Activated T-cell treated with anti-CD3 and anti-CD28 coated beads, Interleukin-2, amount 50 U/mL, for 4 hours (primary cell): ENCODE measurements around the gene ARHGAP45. TPM values are rescaled to one million over a fixed set of nuclear protein-coding genes. Genes with fewer than 3 reads are reported as not detected.

Experiments used
- ATAC-seq, 2 donors: fragments of 200-7000 bp; cut with Tn5 transposase; one replicate each; pipeline ENCODE4 v1.10.0; 2021
- DNase-seq: peaks from one replicate; pipeline ENCODE4 v3.0.0-alpha.2; 2020
- H3K27me3 Mint-ChIP-seq: one replicate; pipeline ENCODE4 v1.8.0; 2021; ENCODE audit warnings: low read depth, mixed read lengths
- H3K36me3 Mint-ChIP-seq: one replicate; pipeline ENCODE4 v1.8.0; 2022; ENCODE audit warnings: mixed read lengths; ENCODE audit not compliant: insufficient read depth
- H3K4me1 Mint-ChIP-seq: one replicate; pipeline ENCODE4 v1.8.0; 2021; ENCODE audit warnings: low read depth, mixed read lengths
- H3K4me3 Mint-ChIP-seq: one replicate; pipeline ENCODE4 v1.8.0; 2021; ENCODE audit warnings: mild to moderate bottlenecking, moderate library complexity, mixed read lengths
- H3K9me3 Mint-ChIP-seq: one replicate; pipeline ENCODE4 v1.8.0; 2021; ENCODE audit warnings: mixed read lengths
- total RNA-seq, 3 donors: library from RNA; stranded (reverse); gene quantifications; one replicate each; pipeline ENCODE4 v1.2.1, GENCODE V29; 2021

ARHGAP45 gene
- total RNA-seq, 3 donors from 2014 or later: 128 to 133 (median 133) TPM

- peak; percentile 72 to 74 for ATAC-seq
- DNase-seq: peak; percentile 41
- Mint-ChIP-seq H3K4me1 (peaks cover 14% of the 10 kb centered on the region), H3K36me3 (peaks cover 3% of the 10 kb centered on the region), H3K27me3 (no peaks in the 10 kb centered on the region), H3K9me3 (no peaks in the 10 kb centered on the region), H3K4me3 (no peak overlapping the region)
Observed at GRCh38 chr19:1045247-1045603, 21.7 kb upstream of the ARHGAP45 start.

- no peaks in the 10 kb centered on the region for H3K9me3 Mint-ChIP-seq
- H3K4me3 Mint-ChIP-seq: no peak overlapping the region
- no peak for ATAC-seq
- peaks cover 5% of the 10 kb centered on the region for H3K4me1 Mint-ChIP-seq
- DNase-seq: no peak
- peaks cover 3% of the 10 kb centered on the region for H3K36me3 Mint-ChIP-seq
- H3K27me3 Mint-ChIP-seq: no peaks in the 10 kb centered on the region
Observed at GRCh38 chr19:1046117-1046626, 20.8 kb upstream of the ARHGAP45 start.

- H3K9me3 Mint-ChIP-seq: no peaks in the 10 kb centered on the region
- no peak overlapping the region for H3K4me3 Mint-ChIP-seq
- ATAC-seq (no peak), DNase-seq (no peak)
- H3K4me1 Mint-ChIP-seq: no peaks in the 10 kb centered on the region
- H3K27me3 Mint-ChIP-seq: no peaks in the 10 kb centered on the region
- peaks cover 4% of the 10 kb centered on the region for H3K36me3 Mint-ChIP-seq
Observed at GRCh38 chr19:1046836-1047695, 19.9 kb upstream of the ARHGAP45 start.

- Mint-ChIP-seq H3K36me3 (peaks cover 4% of the 10 kb centered on the region), H3K4me3 (no peak overlapping the region), H3K27me3 (no peaks in the 10 kb centered on the region), H3K9me3 (no peaks in the 10 kb centered on the region), H3K4me1 (peaks cover 2% of the 10 kb centered on the region)
- DNase-seq (no peak), ATAC-seq (no peak)
Observed at GRCh38 chr19:1047696-1048147, 19.2 kb upstream of the ARHGAP45 start.

GRCh38 chr19:1049106-1049505 lies 17.9 kb upstream of the ARHGAP45 start:
- Mint-ChIP-seq H3K36me3 (peaks cover 4% of the 10 kb centered on the region), H3K4me1 (peaks cover 2% of the 10 kb centered on the region), H3K9me3 (no peaks in the 10 kb centered on the region), H3K27me3 (no peaks in the 10 kb centered on the region), H3K4me3 (no peak overlapping the region)
- ATAC-seq: no peak
- no peak for DNase-seq

- H3K9me3 Mint-ChIP-seq: no peaks in the 10 kb centered on the region
- peaks cover 2% of the 10 kb centered on the region for H3K4me1 Mint-ChIP-seq
- ATAC-seq: no peak
- H3K36me3 Mint-ChIP-seq: peaks cover 4% of the 10 kb centered on the region
- no peak for DNase-seq
- H3K4me3 Mint-ChIP-seq: no peak overlapping the region
- H3K27me3 Mint-ChIP-seq: no peaks in the 10 kb centered on the region
Observed at GRCh38 chr19:1049800-1050199, 17.2 kb upstream of the ARHGAP45 start.

GRCh38 chr19:1050989-1051788 lies 15.8 kb upstream of the ARHGAP45 start:
- peaks cover 2% of the 10 kb centered on the region for H3K4me1 Mint-ChIP-seq
- ATAC-seq (no peak), DNase-seq (no peak)
- no peaks in the 10 kb centered on the region for H3K9me3 Mint-ChIP-seq
- H3K36me3 Mint-ChIP-seq: peaks cover 2% of the 10 kb centered on the region
- no peak overlapping the region for H3K4me3 Mint-ChIP-seq
- no peaks in the 10 kb centered on the region for H3K27me3 Mint-ChIP-seq

- Mint-ChIP-seq H3K9me3 (no peaks in the 10 kb centered on the region), H3K36me3 (peaks cover 8% of the 10 kb centered on the region), H3K4me3 (no peak overlapping the region), H3K4me1 (peaks cover 7% of the 10 kb centered on the region), H3K27me3 (no peaks in the 10 kb centered on the region)
- DNase-seq: no peak
- ATAC-seq: no peak
Observed at GRCh38 chr19:1051791-1052190, 15.2 kb upstream of the ARHGAP45 start.

- Mint-ChIP-seq H3K4me1 (peaks cover 14% of the 10 kb centered on the region), H3K9me3 (no peaks in the 10 kb centered on the region), H3K27me3 (no peaks in the 10 kb centered on the region), H3K36me3 (peaks cover 11% of the 10 kb centered on the region), H3K4me3 (no peak overlapping the region)
- DNase-seq (no peak), ATAC-seq (no peak)
Observed at GRCh38 chr19:1052349-1052975, 14.5 kb upstream of the ARHGAP45 start.

GRCh38 chr19:1053176-1054101 lies 13.5 kb upstream of the ARHGAP45 start:
- H3K4me1 Mint-ChIP-seq: peaks cover 24% of the 10 kb centered on the region
- ATAC-seq: no peak
- no peak for DNase-seq
- no peaks in the 10 kb centered on the region for H3K27me3 Mint-ChIP-seq
- peaks cover 12% of the 10 kb centered on the region for H3K36me3 Mint-ChIP-seq
- H3K9me3 Mint-ChIP-seq: no peaks in the 10 kb centered on the region
- no peak overlapping the region for H3K4me3 Mint-ChIP-seq

- H3K4me3 Mint-ChIP-seq: no peak overlapping the region
- no peaks in the 10 kb centered on the region for H3K9me3 Mint-ChIP-seq
- no peaks in the 10 kb centered on the region for H3K27me3 Mint-ChIP-seq
- no peak for DNase-seq
- H3K4me1 Mint-ChIP-seq: peaks cover 25% of the 10 kb centered on the region
- H3K36me3 Mint-ChIP-seq: peaks cover 12% of the 10 kb centered on the region
- no peak for ATAC-seq
Observed at GRCh38 chr19:1054102-1055027, 12.6 kb upstream of the ARHGAP45 start.

GRCh38 chr19:1055028-1055425 lies 11.9 kb upstream of the ARHGAP45 start:
- Mint-ChIP-seq H3K27me3 (no peaks in the 10 kb centered on the region), H3K36me3 (peaks cover 12% of the 10 kb centered on the region), H3K4me3 (no peak overlapping the region), H3K4me1 (peaks cover 25% of the 10 kb centered on the region), H3K9me3 (no peaks in the 10 kb centered on the region)
- DNase-seq: no peak
- no peak for ATAC-seq
